SK-N-SH (cell line): Measurements from ENCODE around the gene E4F1. TPM values are rescaled to one million over a fixed set of nuclear protein-coding genes. Genes with fewer than 3 reads are reported as not detected.

Source experiments
- CTCF ChIA-PET: fragments of 300-600, 350-600 bp; formaldehyde crosslinking; extraction: SDS; loops from one replicate; lab custom pipeline; 2021; lab: Yijun Ruan, JAX
- POLR2A ChIA-PET: fragments of 350-600 bp; sonication (Branson Sonifier 250); formaldehyde crosslinking; extraction: SDS; loops from one replicate; lab custom pipeline; 2020; ENCODE audit warnings: antibody characterized with exemption, inconsistent platforms; lab: Yijun Ruan, JAX
- DNase-seq: peaks from one replicate; pipeline ENCODE4 v3.0.0; 2012
- H2AFZ ChIP-seq: fragments of 200-600 bp; sonication (generic); 2 replicates; pipeline ENCODE4 v1.8.1; 2016; ENCODE audit warnings: antibody characterized with exemption, mild to moderate bottlenecking, low read depth
- H3F3A ChIP-seq: fragments of 200-600 bp; sonication (generic); replicated peaks from 2 replicates; pipeline ENCODE3; 2016; ENCODE audit warnings: antibody characterized with exemption, mild to moderate bottlenecking; ENCODE audit not compliant: insufficient read depth
- H3K27ac ChIP-seq, 2 experiments: fragments of 200-500 bp in 1 of 2; fragments of 200-600 bp in 1 of 2; sonication (Bioruptor generic) in 1 of 2; sonication (generic), shearing (Covaris generic) in 1 of 2; 2 replicates each; pipeline versions ENCODE4 v1.5.1 to v1.6.1; 2014 to 2016; ENCODE audit warnings: low read depth in 2 of 2, inconsistent platforms in 1 of 2, low read length in 1 of 2, mild to moderate bottlenecking in 1 of 2, mixed read lengths in 1 of 2
- H3K27me3 ChIP-seq: fragments of 200-600 bp; sonication (generic), shearing (Covaris generic); 2 replicates; pipeline ENCODE4 v1.6.1; 2016; ENCODE audit warnings: mixed run types; ENCODE audit not compliant: insufficient read depth
- H3K36me3 ChIP-seq, 2 experiments: fragments of 200-500 bp in 1 of 2; fragments of 200-600 bp in 1 of 2; sonication (Bioruptor generic) in 1 of 2; sonication (generic) in 1 of 2; replicated peaks in 1 of 2; 2 replicates each; pipeline versions ENCODE3 to v1.5.1; 2014 to 2016; ENCODE audit warnings: low read length in 1 of 2, mild to moderate bottlenecking in 1 of 2; ENCODE audit not compliant: insufficient read depth in 2 of 2, control insufficient read depth in 1 of 2
- H3K4me1 ChIP-seq, 2 experiments: fragments of 200-500 bp in 1 of 2; fragments of 200-600 bp in 1 of 2; sonication (Bioruptor generic) in 1 of 2; sonication (generic), shearing (Covaris generic) in 1 of 2; 2 replicates each; pipeline versions ENCODE4 v1.5.1 to v1.6.1; 2014 to 2016; ENCODE audit warnings: low read depth in 1 of 2, low read length in 1 of 2, mixed run types in 1 of 2; ENCODE audit not compliant: insufficient read depth in 2 of 2, control insufficient read depth in 1 of 2
- H3K4me2 ChIP-seq: fragments of 200-600 bp; sonication (generic), shearing (Covaris generic); 2 replicates; pipeline ENCODE4 v1.6.1; 2017; ENCODE audit warnings: mixed run types
- H3K4me3 ChIP-seq, 2 experiments: fragments of 200-500 bp in 1 of 2; fragments of 200-600 bp in 1 of 2; sonication (Bioruptor generic) in 1 of 2; sonication (generic), shearing (Covaris generic) in 1 of 2; 2 replicates each; pipeline versions ENCODE4 v1.5.1 to v1.8.1; 2014 to 2016; ENCODE audit warnings: low read depth in 2 of 2, inconsistent platforms in 1 of 2, low read length in 1 of 2, mild to moderate bottlenecking in 1 of 2, mixed read lengths in 1 of 2, moderate library complexity in 1 of 2
- H3K79me2 ChIP-seq: fragments of 200-600 bp; sonication (generic); 2 replicates; pipeline ENCODE4 v1.8.1; 2017; ENCODE audit warnings: mild to moderate bottlenecking; ENCODE audit not compliant: insufficient read depth
- H3K9ac ChIP-seq: fragments of 200-600 bp; sonication (generic); 2 replicates; pipeline ENCODE4 v1.6.1; 2017; ENCODE audit warnings: mixed run types
- H3K9me2 ChIP-seq: fragments of 200-600 bp; sonication (generic); 2 replicates; pipeline ENCODE4 v1.6.1; 2017; ENCODE audit warnings: mixed run types
- H3K9me3 ChIP-seq: fragments of 200-600 bp; sonication (generic); 2 replicates; pipeline ENCODE4 v1.6.1; 2017; ENCODE audit warnings: mixed run types, mild to moderate bottlenecking, moderate library complexity
- H4K20me1 ChIP-seq: fragments of 200-600 bp; sonication (generic); 2 replicates; pipeline ENCODE4 v1.6.1; 2017; ENCODE audit warnings: mild to moderate bottlenecking, mixed run types; ENCODE audit not compliant: insufficient read depth
- CHD2 ChIP-seq: fragments of 150-350 bp; IDR thresholded peaks from 2 replicates; pipeline ENCODE4 v1.6.1; 2018; ENCODE audit warnings: low read length; ENCODE audit not compliant: partially characterized antibody
- ELF1 ChIP-seq: IDR thresholded peaks from 2 replicates; pipeline ENCODE4 v1.4.0; 2012
- FOXM1 ChIP-seq: IDR thresholded peaks from 2 replicates; pipeline ENCODE4 v1.4.0; 2012; ENCODE audit warnings: low read depth, mild to moderate bottlenecking
- GABPA ChIP-seq: IDR thresholded peaks from 2 replicates; pipeline ENCODE4 v1.4.0; 2012; ENCODE audit warnings: low read depth, mild to moderate bottlenecking
- GATA2 ChIP-seq: sonication (generic); formaldehyde crosslinking; IDR thresholded peaks from 2 replicates; pipeline ENCODE4 v1.5.0; 2020; ENCODE audit warnings: mild to moderate bottlenecking, missing genetic modification reagents
- IRF3 ChIP-seq: fragments of 150-350 bp; IDR thresholded peaks from 2 replicates; pipeline ENCODE4 v1.6.1; 2016; ENCODE audit warnings: mild to moderate bottlenecking, low read depth, low read length
- MAX ChIP-seq: IDR thresholded peaks from 2 replicates; pipeline ENCODE4 v1.4.0; 2012; ENCODE audit warnings: low read depth
- NRF1 ChIP-seq: IDR thresholded peaks from 2 replicates; pipeline ENCODE4 v1.6.1; 2012; ENCODE audit warnings: low read depth, mild to moderate bottlenecking, low read length
- RCOR1 ChIP-seq: fragments of 150-350 bp; IDR thresholded peaks from 2 replicates; pipeline ENCODE4 v1.6.1; 2017; ENCODE audit warnings: antibody characterized with exemption, low read length
- RFX5 ChIP-seq: IDR thresholded peaks from 2 replicates; pipeline ENCODE4 v1.6.1; 2012; ENCODE audit warnings: mild to moderate bottlenecking, improper control_type of control experiment, low read length
- SMC3 ChIP-seq: IDR thresholded peaks from 2 replicates; pipeline ENCODE4 v1.6.1; 2012; ENCODE audit warnings: low read depth, low read length, improper control_type of control experiment
- TAF1 ChIP-seq: IDR thresholded peaks from 2 replicates; pipeline ENCODE4 v1.6.1; 2012; ENCODE audit warnings: low read depth, mild to moderate bottlenecking, low read length, moderate library complexity, borderline replicate concordance
- TEAD4 ChIP-seq: IDR thresholded peaks from 2 replicates; pipeline ENCODE4 v1.4.0; 2012; ENCODE audit warnings: mild to moderate bottlenecking, borderline replicate concordance; ENCODE audit not compliant: insufficient read depth
- USF1 ChIP-seq: IDR thresholded peaks from 2 replicates; pipeline ENCODE4 v1.4.0; 2012; ENCODE audit warnings: low read depth, borderline replicate concordance
- USF2 ChIP-seq: fragments of 150-350 bp; IDR thresholded peaks from 2 replicates; pipeline ENCODE4 v1.6.1; 2017; ENCODE audit warnings: antibody characterized with exemption, low read length, low read depth, borderline replicate concordance
- ZBTB33 ChIP-seq: IDR thresholded peaks from 2 replicates; pipeline ENCODE4 v1.4.0; 2012; ENCODE audit warnings: low read depth, borderline replicate concordance
- WGBS: methylation state at CpG from one replicate; pipeline ENCODE4 v1.1.6; 2017; ENCODE audit warnings: low lambda C conversion rate; 5-methylcytosine and 5-hydroxymethylcytosine counted together
- polyA plus RNA-seq, 3 experiments: library from polyadenylated mRNA; depleted of rRNA; stranded (reverse); fragments of >200 nt; gene quantifications; 2 replicates each; pipeline ENCODE4 v1.2.3, GENCODE V29; 2012

Gene E4F1
- polyA plus RNA-seq, 1 of the 3 experiments (the other 2 are of a cell fraction): 33.0 TPM

GRCh38 chr16:2246301-2246885 is 23.0 kb downstream of the E4F1 start:
- Histone ChIP-seq H3K4me2 (no peak overlapping the region), H3F3A (peaks cover under 1% of the 10 kb centered on the region), H3K9ac (no peak overlapping the region), H3K4me3 (no peak overlapping the region), H3K36me3 (peaks cover 19 to 31% of the 10 kb centered on the region in 2 experiments), H3K79me2 (peaks cover 41% of the 10 kb centered on the region), H3K27me3 (no peaks in the 10 kb centered on the region), H3K4me1 (peaks cover 0 to 7% of the 10 kb centered on the region in 2 experiments; a peak in 1 of 4 replicates), H3K27ac (no peak overlapping the region), H3K9me3 (no peaks in the 10 kb centered on the region), H2AFZ (no peak overlapping the region), H3K9me2 (no peaks in the 10 kb centered on the region), H4K20me1 (no peaks in the 10 kb centered on the region)
- no peak for DNase-seq
- ChIA-PET POLR2A (interaction anchor here (0.6 to 1.5 kb wide), 3 partner anchors 8 to 245 kb away, joined by 3 read pairs; no protein-coding TSS in a partner anchor), CTCF (no interaction called here)
- TF ChIP-seq ELF1 (no peak), TAF1 (no peak), MAX (no peak), USF1 (no peak), FOXM1 (no peak), USF2 (no peak), CHD2 (no peak), GATA2 (CRISPR knock-in tag) (no peak), SMC3 (no peak), TEAD4 (no peak), ZBTB33 (no peak), RCOR1 (no peak), RFX5 (no peak), IRF3 (no peak), NRF1 (no peak), GABPA (no peak)
- WGBS: 99% methylated on average over 9 of the region's 18 CpGs
